SK-N-SH (cell line): ENCODE measurements around the gene IGFBP7. TPM values are rescaled to one million over a fixed set of nuclear protein-coding genes. Genes with fewer than 3 reads are reported as not detected.

Experiments
- CTCF ChIA-PET: fragments of 300-600, 350-600 bp; formaldehyde crosslinking; extraction: SDS; loops from one replicate; lab custom pipeline; 2021; lab: Yijun Ruan, JAX
- POLR2A ChIA-PET: fragments of 350-600 bp; sonication (Branson Sonifier 250); formaldehyde crosslinking; extraction: SDS; loops from one replicate; lab custom pipeline; 2020; ENCODE audit warnings: antibody characterized with exemption, inconsistent platforms; lab: Yijun Ruan, JAX
- DNase-seq: peaks from one replicate; pipeline ENCODE4 v3.0.0; 2012
- H2AFZ ChIP-seq: fragments of 200-600 bp; sonication (generic); 2 replicates; pipeline ENCODE4 v1.8.1; 2016; ENCODE audit warnings: antibody characterized with exemption, mild to moderate bottlenecking, low read depth
- H3F3A ChIP-seq: fragments of 200-600 bp; sonication (generic); replicated peaks from 2 replicates; pipeline ENCODE3; 2016; ENCODE audit warnings: antibody characterized with exemption, mild to moderate bottlenecking; ENCODE audit not compliant: insufficient read depth
- H3K27ac ChIP-seq, 2 experiments: fragments of 200-500 bp in 1 of 2; fragments of 200-600 bp in 1 of 2; sonication (Bioruptor generic) in 1 of 2; sonication (generic), shearing (Covaris generic) in 1 of 2; 2 replicates each; pipeline versions ENCODE4 v1.5.1 to v1.6.1; 2014 to 2016; ENCODE audit warnings: low read depth in 2 of 2, inconsistent platforms in 1 of 2, low read length in 1 of 2, mild to moderate bottlenecking in 1 of 2, mixed read lengths in 1 of 2
- H3K27me3 ChIP-seq: fragments of 200-600 bp; sonication (generic), shearing (Covaris generic); 2 replicates; pipeline ENCODE4 v1.6.1; 2016; ENCODE audit warnings: mixed run types; ENCODE audit not compliant: insufficient read depth
- H3K36me3 ChIP-seq, 2 experiments: fragments of 200-500 bp in 1 of 2; fragments of 200-600 bp in 1 of 2; sonication (Bioruptor generic) in 1 of 2; sonication (generic) in 1 of 2; replicated peaks in 1 of 2; 2 replicates each; pipeline versions ENCODE3 to v1.5.1; 2014 to 2016; ENCODE audit warnings: low read length in 1 of 2, mild to moderate bottlenecking in 1 of 2; ENCODE audit not compliant: insufficient read depth in 2 of 2, control insufficient read depth in 1 of 2
- H3K4me1 ChIP-seq, 2 experiments: fragments of 200-500 bp in 1 of 2; fragments of 200-600 bp in 1 of 2; sonication (Bioruptor generic) in 1 of 2; sonication (generic), shearing (Covaris generic) in 1 of 2; 2 replicates each; pipeline versions ENCODE4 v1.5.1 to v1.6.1; 2014 to 2016; ENCODE audit warnings: low read depth in 1 of 2, low read length in 1 of 2, mixed run types in 1 of 2; ENCODE audit not compliant: insufficient read depth in 2 of 2, control insufficient read depth in 1 of 2
- H3K4me2 ChIP-seq: fragments of 200-600 bp; sonication (generic), shearing (Covaris generic); 2 replicates; pipeline ENCODE4 v1.6.1; 2017; ENCODE audit warnings: mixed run types
- H3K4me3 ChIP-seq, 2 experiments: fragments of 200-500 bp in 1 of 2; fragments of 200-600 bp in 1 of 2; sonication (Bioruptor generic) in 1 of 2; sonication (generic), shearing (Covaris generic) in 1 of 2; 2 replicates each; pipeline versions ENCODE4 v1.5.1 to v1.8.1; 2014 to 2016; ENCODE audit warnings: low read depth in 2 of 2, inconsistent platforms in 1 of 2, low read length in 1 of 2, mild to moderate bottlenecking in 1 of 2, mixed read lengths in 1 of 2, moderate library complexity in 1 of 2
- H3K79me2 ChIP-seq: fragments of 200-600 bp; sonication (generic); 2 replicates; pipeline ENCODE4 v1.8.1; 2017; ENCODE audit warnings: mild to moderate bottlenecking; ENCODE audit not compliant: insufficient read depth
- H3K9ac ChIP-seq: fragments of 200-600 bp; sonication (generic); 2 replicates; pipeline ENCODE4 v1.6.1; 2017; ENCODE audit warnings: mixed run types
- H3K9me2 ChIP-seq: fragments of 200-600 bp; sonication (generic); 2 replicates; pipeline ENCODE4 v1.6.1; 2017; ENCODE audit warnings: mixed run types
- H3K9me3 ChIP-seq: fragments of 200-600 bp; sonication (generic); 2 replicates; pipeline ENCODE4 v1.6.1; 2017; ENCODE audit warnings: mixed run types, mild to moderate bottlenecking, moderate library complexity
- H4K20me1 ChIP-seq: fragments of 200-600 bp; sonication (generic); 2 replicates; pipeline ENCODE4 v1.6.1; 2017; ENCODE audit warnings: mild to moderate bottlenecking, mixed run types; ENCODE audit not compliant: insufficient read depth
- CTCF ChIP-seq: fragments of 200-600 bp; sonication (generic); IDR thresholded peaks from 2 replicates; pipeline ENCODE4 v1.6.1; 2017; ENCODE audit warnings: antibody characterized with exemption, mild to moderate bottlenecking, moderate library complexity
- EP300 ChIP-seq, 2 experiments: IDR thresholded peaks; 2 replicates each; pipeline versions ENCODE4 v1.4.0 to v1.6.1; 2012; ENCODE audit warnings: borderline replicate concordance in 1 of 2, low read depth in 1 of 2, low read length in 1 of 2
- EZH2phosphoT487 ChIP-seq: fragments of 200-600 bp; sonication (generic); IDR thresholded peaks from 2 replicates; pipeline ENCODE4 v1.6.1; 2017; ENCODE audit warnings: low read depth, mixed run types, mild to moderate bottlenecking, antibody characterized with exemption, moderate library complexity, borderline replicate concordance
- FOSL2 ChIP-seq: IDR thresholded peaks from 2 replicates; pipeline ENCODE4 v1.4.0; 2012; ENCODE audit warnings: low read depth, mild to moderate bottlenecking, moderate library complexity, borderline replicate concordance
- FOXM1 ChIP-seq: IDR thresholded peaks from 2 replicates; pipeline ENCODE4 v1.4.0; 2012; ENCODE audit warnings: low read depth, mild to moderate bottlenecking
- GABPA ChIP-seq: IDR thresholded peaks from 2 replicates; pipeline ENCODE4 v1.4.0; 2012; ENCODE audit warnings: low read depth, mild to moderate bottlenecking
- GATA2 ChIP-seq: sonication (generic); formaldehyde crosslinking; IDR thresholded peaks from 2 replicates; pipeline ENCODE4 v1.5.0; 2020; ENCODE audit warnings: mild to moderate bottlenecking, missing genetic modification reagents
- JUND ChIP-seq: IDR thresholded peaks from 2 replicates; pipeline ENCODE4 v1.4.0; 2012
- MEF2A ChIP-seq: IDR thresholded peaks from 2 replicates; pipeline ENCODE4 v1.4.0; 2012; ENCODE audit warnings: low read depth, borderline replicate concordance
- MXI1 ChIP-seq: IDR thresholded peaks from 2 replicates; pipeline ENCODE4 v1.6.1; 2012; ENCODE audit warnings: mild to moderate bottlenecking, low read depth, low read length, improper control_type of control experiment
- NFIC ChIP-seq: IDR thresholded peaks from 2 replicates; pipeline ENCODE4 v1.4.0; 2012; ENCODE audit warnings: borderline replicate concordance
- POLR2AphosphoS5 ChIP-seq: IDR thresholded peaks from 2 replicates; pipeline ENCODE4 v1.6.1; 2012; ENCODE audit warnings: low read depth, low read length
- REST ChIP-seq: IDR thresholded peaks from 2 replicates; pipeline ENCODE4 v1.6.1; 2012; ENCODE audit warnings: mild to moderate bottlenecking, low read depth, low read length, moderate library complexity
- RFX5 ChIP-seq: IDR thresholded peaks from 2 replicates; pipeline ENCODE4 v1.6.1; 2012; ENCODE audit warnings: mild to moderate bottlenecking, improper control_type of control experiment, low read length
- RXRA ChIP-seq: IDR thresholded peaks from 2 replicates; pipeline ENCODE4 v1.4.0; 2012; ENCODE audit warnings: low read depth, mild to moderate bottlenecking, borderline replicate concordance
- SIN3A ChIP-seq: IDR thresholded peaks from 2 replicates; pipeline ENCODE4 v1.6.1; 2012; ENCODE audit warnings: low read depth, mild to moderate bottlenecking, low read length, moderate library complexity, borderline replicate concordance
- TAF1 ChIP-seq: IDR thresholded peaks from 2 replicates; pipeline ENCODE4 v1.6.1; 2012; ENCODE audit warnings: low read depth, mild to moderate bottlenecking, low read length, moderate library complexity, borderline replicate concordance
- YY1 ChIP-seq: IDR thresholded peaks from 2 replicates; pipeline ENCODE4 v1.4.0; 2012; ENCODE audit warnings: low read depth, mild to moderate bottlenecking
- WGBS: methylation state at CpG from one replicate; pipeline ENCODE4 v1.1.6; 2017; ENCODE audit warnings: low lambda C conversion rate; 5-methylcytosine and 5-hydroxymethylcytosine counted together
- polyA plus RNA-seq, 3 experiments: library from polyadenylated mRNA; depleted of rRNA; stranded (reverse); fragments of >200 nt; gene quantifications; 2 replicates each; pipeline ENCODE4 v1.2.3, GENCODE V29; 2012
- TF ChIP-seq, protein P1 (sequence below): IDR thresholded peaks from 2 replicates; pipeline ENCODE4 v1.4.0; 2012; ENCODE audit warnings: low read depth

The IGFBP7 gene
- polyA plus RNA-seq, 1 of the 3 experiments (the other 2 are of a cell fraction) = 0.38 TPM

GRCh38 chr4:57076646-57077045 lies 33.5 kb downstream of the IGFBP7 start:
- no peaks in the 10 kb centered on the region for H3K79me2 ChIP-seq
- ChIA-PET POLR2A (no interaction called here), CTCF (interaction anchor here (0.6 to 1.7 kb wide), 3 partner anchors 15 to 81 kb away, joined by 3 to 5 read pairs (median 3); no protein-coding TSS in a partner anchor)
- no peaks in the 10 kb centered on the region for H3K9me2 ChIP-seq
- no peak for DNase-seq
- no peak overlapping the region for H2AFZ ChIP-seq
- no peaks in the 10 kb centered on the region for H4K20me1 ChIP-seq
- H3K9me3 ChIP-seq = no peaks in the 10 kb centered on the region
- peaks cover 43% of the 10 kb centered on the region for H3F3A ChIP-seq
- 52% methylated on average over 4 of the region's 4 CpGs for WGBS
- no peaks in the 10 kb centered on the region for H3K27me3 ChIP-seq
- no peak overlapping the region for H3K4me3 ChIP-seq
- H3K9ac ChIP-seq = no peak overlapping the region
- H3K27ac ChIP-seq = peak overlapping the region in 1 of 2 experiments; percentile 91; a peak in 1 of 4 replicates
- TF ChIP-seq MXI1 = no peak
- no peak for TF ChIP-seq GATA2 (CRISPR knock-in tag)
- TF ChIP-seq CTCF = no peak
- TF ChIP-seq EZH2phosphoT487 = no peak
- no peak for TF ChIP-seq FOSL2
- no peak for TF ChIP-seq REST
- H3K36me3 ChIP-seq = no peaks in the 10 kb centered on the region
- no peak overlapping the region for H3K4me2 ChIP-seq
- peaks cover 0 to 24% of the 10 kb centered on the region in 2 experiments; a peak in 2 of 4 replicates for H3K4me1 ChIP-seq

- TF ChIP-seq EZH2phosphoT487 = no peak
- no peak for TF ChIP-seq JUND
- no peak for TF ChIP-seq MEF2A
- TF ChIP-seq NFIC = no peak
- TF ChIP-seq RXRA = no peak
- TF ChIP-seq GATA2 (CRISPR knock-in tag) = no peak
- no peak for TF ChIP-seq MXI1
- no peak for TF ChIP-seq GABPA
- no peak for TF ChIP-seq FOXM1
- TF ChIP-seq EP300 (IDR thresholded peaks at IDR 0.05; ENCODE audit: borderline replicate concordance in 1 of 2, low read depth in 1 of 2, low read length in 1 of 2) = no peak
- TF ChIP-seq, protein P1, sequence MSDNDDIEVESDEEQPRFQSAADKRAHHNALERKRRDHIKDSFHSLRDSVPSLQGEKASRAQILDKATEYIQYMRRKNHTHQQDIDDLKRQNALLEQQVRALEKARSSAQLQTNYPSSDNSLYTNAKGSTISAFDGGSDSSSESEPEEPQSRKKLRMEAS = no peak
- TF ChIP-seq YY1 = no peak
- TF ChIP-seq SIN3A = no peak
- no peak for TF ChIP-seq POLR2AphosphoS5
- TF ChIP-seq TAF1 = no peak
- TF ChIP-seq RFX5 = no peak
- no peak for TF ChIP-seq FOSL2
- peaks cover 31% of the 10 kb centered on the region for H3F3A ChIP-seq
- no peaks in the 10 kb centered on the region for H3K9me3 ChIP-seq
- no peaks in the 10 kb centered on the region for H3K79me2 ChIP-seq
- no peak overlapping the region for H3K4me3 ChIP-seq
- no peak overlapping the region; the same call in 1 of the 2 replicates for H2AFZ ChIP-seq
- CTCF ChIA-PET = interaction anchor here (1.0 to 1.7 kb wide), 4 partner anchors 16 to 89 kb away, joined by 3 to 5 read pairs (median 4); no protein-coding TSS in a partner anchor
- H3K4me2 ChIP-seq = no peak overlapping the region
- POLR2A ChIA-PET = no interaction called here
- no peak overlapping the region for H3K9ac ChIP-seq
- H3K36me3 ChIP-seq = no peaks in the 10 kb centered on the region
- peaks cover 0 to 21% of the 10 kb centered on the region in 2 experiments; a peak in 2 of 4 replicates for H3K4me1 ChIP-seq
- H3K27ac ChIP-seq = peak overlapping the region in 1 of 2 experiments; percentile 60; a peak in 2 of 4 replicates
- no peaks in the 10 kb centered on the region for H3K9me2 ChIP-seq
- DNase-seq = no peak
- no peaks in the 10 kb centered on the region for H3K27me3 ChIP-seq
- no peaks in the 10 kb centered on the region for H4K20me1 ChIP-seq
Observed at GRCh38 chr4:57075367-57075766, 34.8 kb downstream of the IGFBP7 start.
